ENCODE measurements around the gene ATP5PD.

GRCh38 chr17:75032720-75033280 is 14.0 kb downstream of the ATP5PD start:
- TF ChIP-seq CTCF (IDR thresholded peaks at IDR 0.05) (no peak), POLR2A (IDR thresholded peaks at IDR 0.05) (no peak)

All from thyroid gland (tissue), 4 donors.